SH-SY5Y (cell line): Measurements from ENCODE around the gene AMPH.

Experiments used
- GATA2 ChIP-seq: IDR thresholded peaks from 2 replicates; pipeline ENCODE4 v1.6.1; 2011; ENCODE audit warnings: mild to moderate bottlenecking, low read depth, low read length
- GATA3 ChIP-seq: IDR thresholded peaks from 2 replicates; pipeline ENCODE4 v1.6.1; 2011; ENCODE audit warnings: low read depth, mild to moderate bottlenecking, low read length, moderate library complexity

DNA sequence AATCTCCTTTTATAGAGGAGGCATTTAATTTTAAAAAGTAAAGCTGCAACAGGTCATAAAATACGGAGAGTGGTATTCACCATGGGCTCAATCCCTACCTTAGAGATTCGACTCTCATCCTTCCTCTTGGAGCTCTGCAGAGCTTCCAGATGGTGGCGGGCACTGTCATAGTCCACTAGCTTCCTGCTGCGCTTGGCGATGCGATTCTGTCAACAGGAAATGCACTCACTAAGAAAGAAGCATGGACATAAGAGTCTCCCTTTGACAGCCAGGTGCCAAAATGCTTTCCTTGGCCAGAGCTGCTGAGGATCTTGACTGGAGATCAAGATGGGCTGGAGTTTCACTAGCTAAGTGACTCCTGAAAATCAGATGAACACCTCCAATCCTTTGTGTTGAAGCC, 154.4 kb downstream of the AMPH start:
- TF ChIP-seq GATA2 (no peak), GATA3 (no peak)
